Lower lobe of right lung (tissue), 2 donors: ENCODE measurements around the gene LARP1. TPM values are rescaled to one million over a fixed set of nuclear protein-coding genes. Genes with fewer than 3 reads are reported as not detected.
A peak's percentile ranks its signal among the peaks of the same experiment; 100 is the strongest.

ENCODE experiments used
- ATAC-seq, 2 donors: fragments of 200-7000 bp; cut with Tn5 transposase; one replicate each; pipeline ENCODE4 v1.9.1; 2020 to 2022; ENCODE audit warnings: mild to moderate bottlenecking in 2 of 2, moderate library complexity in 2 of 2
- DNase-seq: peaks from one replicate; pipeline ENCODE4 v3.0.0-alpha.2; 2020
- H3K27ac ChIP-seq: fragments of 200-600 bp; one replicate; pipeline ENCODE4 v1.8.0; 2022
- H3K27me3 ChIP-seq: fragments of 200-600 bp; one replicate; pipeline ENCODE4 v1.8.0; 2022; ENCODE audit warnings: low read depth
- H3K36me3 ChIP-seq: fragments of 200-600 bp; one replicate; pipeline ENCODE4 v1.8.0; 2022; ENCODE audit warnings: mild to moderate bottlenecking
- H3K4me1 ChIP-seq: fragments of 200-600 bp; one replicate; pipeline ENCODE4 v1.8.0; 2022
- H3K4me3 ChIP-seq: fragments of 200-600 bp; one replicate; pipeline ENCODE4 v1.8.0; 2022; ENCODE audit warnings: mild to moderate bottlenecking
- H3K9me3 ChIP-seq: fragments of 200-600 bp; one replicate; pipeline ENCODE4 v1.8.0; 2022
- intact Hi-C: fragments of 100-400 bp; cut with DNase I; formaldehyde crosslinking; loops from one replicate; pipeline ENCODE4 v1.11.0; 2022
- total RNA-seq: library from RNA; stranded (reverse); fragmentation: NEBNext Ultra II Directional; extraction: Animal tissue kit (Norgen Biotek cat#: 25700); gene quantifications from one replicate; pipeline ENCODE4 v1.2.1, GENCODE V29; 2021
- TF ChIP-seq, protein P1 (sequence below): fragments of 200-600 bp; IDR thresholded peaks from one replicate; pipeline ENCODE4 v1.8.0; 2022; ENCODE audit warnings: antibody characterized with exemption, mild to moderate bottlenecking
- donor health status: DM: no; HTN: yes; CAD: no; lungs with severe emphysema.

The LARP1 gene
- total RNA-seq, 1 donor from 2014 or later: 143 TPM

DNA sequence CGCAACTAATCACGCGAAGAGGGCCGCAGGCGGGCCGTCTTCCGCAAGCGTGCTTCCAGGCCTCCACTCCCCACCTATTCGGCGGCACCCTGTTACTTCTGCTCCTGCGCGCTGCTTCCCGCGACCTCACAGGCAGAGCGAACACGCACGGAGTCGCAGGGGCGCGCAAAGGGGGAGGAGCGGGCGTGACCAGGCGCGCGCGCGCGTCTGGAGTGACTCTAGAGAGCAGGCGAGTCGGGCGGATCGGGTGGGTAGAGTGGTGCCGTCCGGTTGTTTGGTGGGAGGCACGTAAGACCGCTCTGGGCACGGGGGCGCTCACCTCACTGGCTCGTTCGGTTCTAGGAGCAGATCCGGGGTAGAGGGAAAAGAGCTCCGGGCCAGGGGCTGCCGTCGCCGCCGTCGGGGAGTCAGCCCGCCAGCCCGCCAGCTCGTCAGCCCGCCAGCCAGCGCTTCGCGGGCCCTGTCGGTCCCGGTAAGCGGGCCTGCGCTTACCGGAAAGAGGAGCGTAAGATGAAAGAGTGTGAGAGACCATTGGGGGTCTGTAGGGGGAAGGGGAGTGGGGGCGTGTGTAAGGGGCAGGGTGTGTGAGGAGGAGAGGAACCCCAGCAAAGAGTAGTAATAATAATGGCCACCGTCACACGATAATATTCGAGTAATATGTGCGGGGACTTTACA, 103.3 kb downstream of the LARP1 start, which contains the start of gene CNOT8:
TSS of gene CNOT8 (plus strand) at position 331 of the 675 bp plus-strand sequence. CDS start 4,652 bp downstream, outside the sequence.
- intact Hi-C loops: no loop called here
- Histone ChIP-seq H3K27ac (peak within 1 kb of the TSS; percentile 100), H3K36me3 (peaks cover 4% of the 10 kb centered on the region), H3K9me3 (no peaks in the 10 kb centered on the region), H3K4me3 (peak within 1 kb of the TSS; percentile 76), H3K4me1 (peaks cover 54% of the 10 kb centered on the region), H3K27me3 (no peaks in the 10 kb centered on the region)
- ATAC-seq (peak; percentile 94 to 96), DNase-seq (peak; percentile 99)
- TF ChIP-seq, protein P1, sequence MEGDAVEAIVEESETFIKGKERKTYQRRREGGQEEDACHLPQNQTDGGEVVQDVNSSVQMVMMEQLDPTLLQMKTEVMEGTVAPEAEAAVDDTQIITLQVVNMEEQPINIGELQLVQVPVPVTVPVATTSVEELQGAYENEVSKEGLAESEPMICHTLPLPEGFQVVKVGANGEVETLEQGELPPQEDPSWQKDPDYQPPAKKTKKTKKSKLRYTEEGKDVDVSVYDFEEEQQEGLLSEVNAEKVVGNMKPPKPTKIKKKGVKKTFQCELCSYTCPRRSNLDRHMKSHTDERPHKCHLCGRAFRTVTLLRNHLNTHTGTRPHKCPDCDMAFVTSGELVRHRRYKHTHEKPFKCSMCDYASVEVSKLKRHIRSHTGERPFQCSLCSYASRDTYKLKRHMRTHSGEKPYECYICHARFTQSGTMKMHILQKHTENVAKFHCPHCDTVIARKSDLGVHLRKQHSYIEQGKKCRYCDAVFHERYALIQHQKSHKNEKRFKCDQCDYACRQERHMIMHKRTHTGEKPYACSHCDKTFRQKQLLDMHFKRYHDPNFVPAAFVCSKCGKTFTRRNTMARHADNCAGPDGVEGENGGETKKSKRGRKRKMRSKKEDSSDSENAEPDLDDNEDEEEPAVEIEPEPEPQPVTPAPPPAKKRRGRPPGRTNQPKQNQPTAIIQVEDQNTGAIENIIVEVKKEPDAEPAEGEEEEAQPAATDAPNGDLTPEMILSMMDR: no peak

DNA sequence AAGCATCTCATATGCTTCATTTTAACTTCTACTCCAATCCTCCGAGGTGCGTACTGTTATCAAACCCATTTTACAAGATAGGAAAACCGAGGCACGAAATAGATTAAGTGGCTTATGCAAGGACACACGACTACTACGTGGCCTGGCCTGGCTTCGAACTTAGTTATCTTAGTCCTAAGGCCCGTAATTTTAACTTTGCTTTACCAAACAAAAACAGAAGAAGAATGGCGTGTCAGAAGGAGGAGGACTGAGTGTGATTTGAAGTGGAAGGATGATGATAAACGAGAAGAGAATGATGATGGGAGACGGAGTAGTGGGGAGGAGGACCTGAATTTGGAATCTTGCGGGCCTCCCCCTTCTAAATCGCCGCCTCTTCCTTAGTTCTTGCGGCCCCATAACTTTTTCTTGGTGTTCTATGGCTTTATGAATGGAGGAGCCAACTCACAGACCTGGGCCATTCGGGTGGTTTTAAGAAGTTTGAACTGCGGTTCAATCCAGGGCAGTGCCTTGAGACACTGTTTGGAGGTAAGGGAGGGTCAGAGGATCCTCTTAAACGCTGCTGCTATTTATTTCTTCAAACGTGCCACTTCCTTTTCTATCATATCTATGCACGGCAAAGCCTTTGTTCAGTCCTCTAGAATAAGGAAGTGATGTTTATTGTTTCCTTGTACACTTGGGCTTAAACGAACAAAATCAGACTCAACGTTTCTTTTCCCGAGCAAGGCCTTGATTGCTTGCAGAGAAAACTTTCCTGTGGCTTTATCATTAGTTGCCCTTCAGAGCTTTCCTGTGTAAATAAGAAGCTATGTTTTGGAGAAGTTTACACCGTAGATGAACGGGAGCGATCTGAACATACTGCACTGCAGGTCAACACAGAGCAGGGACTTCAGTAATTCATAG, 104.0 kb downstream of the LARP1 start:
- H3K27ac ChIP-seq: peak overlapping the region; percentile 100
- intact Hi-C loops: no loop called here
- TF ChIP-seq, protein P1: no peak
- peaks cover 12% of the 10 kb centered on the region for H3K36me3 ChIP-seq
- H3K27me3 ChIP-seq: no peaks in the 10 kb centered on the region
- H3K4me1 ChIP-seq: peaks cover 58% of the 10 kb centered on the region
- no peak for DNase-seq
- no peaks in the 10 kb centered on the region for H3K9me3 ChIP-seq
- peak overlapping the region; percentile 76 for H3K4me3 ChIP-seq
- ATAC-seq: no peak

DNA sequence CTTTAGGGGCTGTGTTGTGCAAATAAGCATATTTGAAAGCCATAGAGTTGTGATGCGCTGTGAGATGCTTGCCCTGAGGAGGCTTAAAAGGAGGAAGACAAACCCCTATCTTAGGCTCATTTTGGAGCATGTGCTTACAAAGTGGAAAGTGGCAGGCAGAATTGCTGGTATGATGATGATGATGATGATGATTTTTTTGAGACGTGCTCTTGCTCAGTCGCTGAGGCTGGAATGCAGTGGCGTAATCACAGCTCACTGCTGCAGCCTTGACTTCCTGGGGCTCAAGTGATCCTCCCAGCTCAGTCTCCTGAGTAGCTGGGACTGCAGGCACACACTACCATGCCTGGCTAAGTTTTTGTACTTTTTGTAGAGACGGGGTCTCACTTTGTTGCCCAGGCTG, 104.9 kb downstream of the LARP1 start:
- Histone ChIP-seq H3K27me3 (no peaks in the 10 kb centered on the region), H3K9me3 (no peaks in the 10 kb centered on the region), H3K4me3 (peak overlapping the region; percentile 76), H3K4me1 (peaks cover 58% of the 10 kb centered on the region), H3K36me3 (peaks cover 21% of the 10 kb centered on the region), H3K27ac (peak overlapping the region; percentile 100)
- ATAC-seq (no peak), DNase-seq (peak; percentile 76)
- intact Hi-C loops: no loop called here
- TF ChIP-seq, protein P1: no peak

DNA sequence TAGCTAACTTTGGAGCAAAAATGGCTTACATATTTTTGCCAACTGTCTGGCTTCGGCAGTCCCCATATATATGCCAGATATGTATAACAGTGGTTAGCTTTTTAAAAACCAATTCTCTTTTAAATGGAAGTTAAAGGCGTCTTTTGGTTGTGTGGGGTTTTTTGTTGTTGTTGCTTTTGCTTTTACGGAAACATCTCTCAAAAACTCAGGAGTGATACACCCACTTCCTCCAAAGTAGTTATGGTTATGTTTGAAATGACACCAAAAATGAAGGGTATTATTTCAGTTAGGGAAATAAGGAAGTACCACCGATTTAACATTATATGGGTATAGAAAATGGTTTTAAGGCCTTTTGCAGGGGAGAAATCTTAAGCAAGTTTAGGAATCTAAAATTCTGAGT, 105.6 kb downstream of the LARP1 start:
- ATAC-seq (no peak), DNase-seq (no peak)
- H3K36me3 ChIP-seq: peaks cover 27% of the 10 kb centered on the region
- H3K4me1 ChIP-seq: peaks cover 58% of the 10 kb centered on the region
- TF ChIP-seq, protein P1: no peak
- no peaks in the 10 kb centered on the region for H3K9me3 ChIP-seq
- H3K27ac ChIP-seq: peak overlapping the region; percentile 100
- intact Hi-C loops: no loop called here
- peak overlapping the region; percentile 76 for H3K4me3 ChIP-seq
- H3K27me3 ChIP-seq: no peaks in the 10 kb centered on the region

DNA sequence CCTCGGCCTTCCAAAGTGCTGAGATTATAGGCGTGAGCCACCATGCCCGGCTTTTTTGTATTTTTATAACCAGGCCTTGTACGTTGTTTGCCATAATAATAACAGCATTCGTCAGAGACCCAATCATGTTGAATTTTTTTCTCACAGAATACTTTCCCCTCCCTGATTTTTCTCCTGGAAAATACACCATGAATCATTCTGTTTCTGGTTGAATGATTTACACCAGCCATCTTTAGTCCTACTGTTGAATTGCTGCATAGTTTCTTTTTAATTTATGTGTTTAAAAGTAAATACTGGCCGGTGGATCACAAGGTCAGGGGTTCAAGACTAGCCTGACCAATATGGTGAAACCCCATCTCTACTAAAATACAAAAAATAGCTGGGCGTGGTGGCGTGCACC, 106.8 kb downstream of the LARP1 start:
- H3K4me3 ChIP-seq: peak overlapping the region; percentile 76
- ATAC-seq: no peak
- H3K4me1 ChIP-seq: peaks cover 52% of the 10 kb centered on the region
- H3K27me3 ChIP-seq: no peaks in the 10 kb centered on the region
- no peaks in the 10 kb centered on the region for H3K9me3 ChIP-seq
- DNase-seq: no peak
- H3K36me3 ChIP-seq: peaks cover 39% of the 10 kb centered on the region
- no peak overlapping the region for H3K27ac ChIP-seq
- intact Hi-C loops: no loop called here
- TF ChIP-seq, protein P1: no peak
